GM10266 (cell line): ENCODE data around the gene DEFB126.

Source experiments
- DNase-seq: peaks from one replicate; pipeline ENCODE4 v3.0.0; 2012; ENCODE audit errors: extremely low spot score
- TF ChIP-seq, protein P1 (sequence below): IDR thresholded peaks from 2 replicates; pipeline ENCODE4 v1.5.1; 2012; ENCODE audit warnings: mild to moderate bottlenecking, low read depth; ENCODE audit not compliant: control insufficient read depth, insufficient read depth; ENCODE audit errors: missing control alignments

Gene DEFB126

DNA sequence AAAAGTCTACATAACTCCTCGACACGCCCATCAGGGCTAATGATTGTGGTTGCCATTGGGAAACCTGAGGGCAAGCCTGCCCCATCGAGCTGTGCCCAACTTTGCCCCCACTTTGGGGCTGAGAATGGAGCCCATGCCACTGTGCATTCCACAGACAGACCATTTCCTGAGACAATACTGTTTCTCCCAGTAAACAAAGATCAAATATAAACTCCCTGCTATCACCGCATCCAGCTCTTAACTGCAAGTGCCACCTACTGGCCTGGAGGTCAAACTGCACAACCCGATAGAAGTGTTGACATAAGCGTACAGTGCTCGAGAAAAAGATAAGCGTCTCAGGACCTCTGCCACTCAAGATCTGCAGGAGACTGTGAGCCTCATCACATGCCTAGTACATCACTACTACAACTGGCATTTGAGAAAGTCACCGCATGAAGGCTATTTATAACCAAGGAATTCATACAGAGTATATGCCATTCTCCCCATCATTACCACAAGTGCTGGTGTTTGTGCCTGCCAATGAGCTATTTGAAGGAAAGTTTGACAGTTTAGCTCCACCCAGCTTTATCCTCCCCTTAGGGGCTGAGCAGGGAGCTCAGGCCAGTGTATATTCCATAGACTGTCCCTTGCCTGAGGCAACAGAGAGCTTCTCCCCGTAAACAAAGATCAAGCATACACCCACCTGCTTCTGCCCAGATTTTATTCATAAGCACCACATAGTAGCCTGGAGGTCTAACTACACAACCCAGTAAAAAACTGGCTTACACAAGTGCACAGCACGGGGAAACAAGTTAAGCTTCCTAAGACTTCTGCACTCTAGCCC is 4.5 kb upstream of the DEFB126 start:
- no peak for DNase-seq
- TF ChIP-seq, protein P1, sequence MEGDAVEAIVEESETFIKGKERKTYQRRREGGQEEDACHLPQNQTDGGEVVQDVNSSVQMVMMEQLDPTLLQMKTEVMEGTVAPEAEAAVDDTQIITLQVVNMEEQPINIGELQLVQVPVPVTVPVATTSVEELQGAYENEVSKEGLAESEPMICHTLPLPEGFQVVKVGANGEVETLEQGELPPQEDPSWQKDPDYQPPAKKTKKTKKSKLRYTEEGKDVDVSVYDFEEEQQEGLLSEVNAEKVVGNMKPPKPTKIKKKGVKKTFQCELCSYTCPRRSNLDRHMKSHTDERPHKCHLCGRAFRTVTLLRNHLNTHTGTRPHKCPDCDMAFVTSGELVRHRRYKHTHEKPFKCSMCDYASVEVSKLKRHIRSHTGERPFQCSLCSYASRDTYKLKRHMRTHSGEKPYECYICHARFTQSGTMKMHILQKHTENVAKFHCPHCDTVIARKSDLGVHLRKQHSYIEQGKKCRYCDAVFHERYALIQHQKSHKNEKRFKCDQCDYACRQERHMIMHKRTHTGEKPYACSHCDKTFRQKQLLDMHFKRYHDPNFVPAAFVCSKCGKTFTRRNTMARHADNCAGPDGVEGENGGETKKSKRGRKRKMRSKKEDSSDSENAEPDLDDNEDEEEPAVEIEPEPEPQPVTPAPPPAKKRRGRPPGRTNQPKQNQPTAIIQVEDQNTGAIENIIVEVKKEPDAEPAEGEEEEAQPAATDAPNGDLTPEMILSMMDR = no peak

DNA sequence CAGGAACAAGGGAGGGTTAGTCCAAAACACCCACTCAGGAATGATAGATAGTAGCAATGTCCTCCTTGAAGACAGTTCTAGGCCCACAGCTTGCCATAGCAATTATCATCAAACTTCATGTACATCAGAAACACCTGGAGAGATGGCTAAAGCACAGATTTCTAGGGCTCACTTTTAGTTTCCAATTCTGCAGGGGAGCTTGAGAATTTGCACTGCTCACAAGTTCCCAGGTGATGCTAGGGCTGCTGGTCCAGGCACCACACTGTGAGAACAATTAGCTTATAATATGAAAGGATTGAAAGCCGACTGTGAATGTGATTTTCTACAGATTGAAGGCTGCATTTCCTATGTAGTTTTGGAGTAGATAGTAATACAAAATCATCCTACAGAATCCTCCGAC is 3.5 kb downstream of the DEFB126 start:
- DNase-seq = no peak
- TF ChIP-seq, protein P1 = no peak

DNA sequence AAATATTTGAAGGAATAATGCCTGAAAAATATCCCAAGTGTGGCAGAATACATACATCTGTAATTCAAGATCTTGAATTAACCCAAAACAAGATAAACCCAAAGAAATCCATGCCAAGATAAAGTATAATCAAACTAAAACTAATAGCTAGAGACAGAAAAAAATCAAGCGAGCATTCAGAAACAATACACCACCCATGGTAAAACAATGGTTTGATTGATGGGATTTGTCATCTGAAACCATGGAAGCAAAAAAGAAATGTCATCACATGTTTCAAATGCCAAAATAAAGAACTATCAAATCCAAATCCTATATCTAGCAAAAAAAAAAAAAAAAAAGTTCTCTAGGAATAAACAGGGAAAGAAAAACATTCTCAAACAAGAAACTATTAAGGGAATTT is 9.7 kb downstream of the DEFB126 start:
- no peak for DNase-seq
- TF ChIP-seq, protein P1 = no peak

DNA sequence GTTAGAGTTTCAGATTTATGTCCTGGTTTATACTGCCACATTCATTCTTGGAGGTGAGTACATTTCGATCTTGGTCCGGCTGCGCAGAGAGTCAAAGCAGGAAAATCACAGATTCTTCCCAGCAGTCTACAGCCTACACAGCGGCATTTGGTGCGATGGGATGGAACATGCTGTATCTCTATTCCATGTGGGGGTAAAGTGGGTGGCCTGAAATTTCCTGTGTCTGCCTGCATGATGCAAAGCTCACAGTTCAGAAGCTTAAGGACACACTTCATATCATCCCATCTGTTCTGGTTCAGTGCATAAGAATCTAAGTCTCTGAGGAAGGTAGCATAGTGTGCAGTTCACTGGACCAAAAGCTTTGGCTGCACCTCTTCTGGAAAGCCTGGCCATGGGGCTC is 14.8 kb downstream of the DEFB126 start, which contains the start of gene DEFB127:
TSS of gene DEFB127 (plus strand) at position 301 of the 400 bp plus-strand sequence. CDS start at position 392, 91 bp downstream.
- TF ChIP-seq, protein P1 = no peak

DNA sequence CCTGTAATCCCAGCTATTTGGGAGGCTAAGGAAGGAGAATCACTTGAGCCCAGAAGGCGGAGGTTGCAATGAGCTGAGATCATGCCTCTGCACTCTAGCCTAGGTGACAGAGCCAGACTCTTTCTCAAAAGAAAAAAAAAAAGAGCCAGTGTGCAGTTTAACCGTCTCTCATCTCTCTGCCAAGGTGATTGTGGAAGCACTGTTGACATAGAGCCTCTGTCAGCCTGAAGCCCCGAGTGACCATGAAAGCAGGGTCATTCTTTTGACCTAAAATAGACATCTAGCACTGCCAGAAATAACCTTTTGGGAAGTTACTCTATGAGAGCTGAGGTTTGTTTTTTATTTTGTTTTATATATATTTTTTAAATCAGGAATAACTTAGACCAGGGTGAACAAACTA is 22.2 kb downstream of the DEFB126 start:
- no peak for DNase-seq
- TF ChIP-seq, protein P1 = no peak

More for the DNA sequence above, 14.8 kb downstream of the DEFB126 start, which contains the start of gene DEFB127:
- no peak for DNase-seq

DNA sequence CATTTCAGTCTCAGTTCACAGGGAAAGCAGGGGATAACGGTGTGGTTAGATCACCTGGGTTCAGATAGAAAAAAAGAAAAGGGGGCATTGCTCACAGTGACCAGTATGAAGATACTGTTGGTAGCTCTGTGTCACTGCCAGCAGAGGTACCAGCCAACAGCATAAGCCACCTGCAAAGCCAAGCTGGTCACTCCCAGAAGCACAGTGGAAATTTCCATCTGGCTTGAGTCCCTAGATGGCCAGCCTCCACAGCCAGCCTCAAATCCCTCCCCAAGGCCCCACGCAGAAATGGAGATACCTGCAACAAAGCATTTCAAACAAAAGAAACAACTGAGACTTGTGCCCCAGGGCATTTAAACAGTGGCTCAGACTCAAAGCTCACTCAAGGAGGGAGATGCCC is 26.5 kb downstream of the DEFB126 start:
- DNase-seq = no peak
- TF ChIP-seq, protein P1 = no peak

DNA sequence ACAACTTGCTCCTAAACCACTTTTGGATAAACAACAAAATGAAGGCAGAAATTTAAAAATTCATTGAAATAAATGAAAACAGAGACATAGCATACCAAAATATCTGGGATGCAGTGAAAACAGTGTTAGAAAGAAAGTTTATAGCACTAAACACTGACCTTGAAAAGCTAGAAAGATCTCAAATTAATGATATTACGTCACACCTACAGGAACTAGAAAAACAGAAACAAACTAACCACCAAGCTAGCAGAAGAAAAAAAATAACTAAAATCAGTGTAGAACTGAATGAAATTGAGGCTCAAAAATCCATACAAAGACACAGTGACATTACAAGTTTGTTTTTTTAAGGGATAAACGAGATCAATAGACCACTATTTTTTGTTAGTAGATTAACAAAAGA is 41.9 kb downstream of the DEFB126 start:
- no peak for DNase-seq
- TF ChIP-seq, protein P1 = no peak
